H9 (cell line): ENCODE data around the gene IL1RAPL1. TPM values are rescaled to one million over a fixed set of nuclear protein-coding genes. Genes with fewer than 3 reads are reported as not detected.

ENCODE experiments used
- DNase-seq: peaks from one replicate; pipeline ENCODE4 v3.0.0-alpha.2; 2017
- H2AFZ ChIP-seq: one replicate; pipeline ENCODE4 v1.6.1; 2013; ENCODE audit warnings: mild to moderate bottlenecking, low read length, control low read depth, moderate library complexity
- H2AK5ac ChIP-seq: 2 replicates; pipeline ENCODE4 v1.6.1; 2013; ENCODE audit warnings: low read length, control low read depth, mixed read lengths; ENCODE audit not compliant: insufficient read length
- H2BK120ac ChIP-seq: one replicate; pipeline ENCODE4 v1.6.1; 2013; ENCODE audit warnings: low read depth, mild to moderate bottlenecking, low read length, control low read depth, inconsistent platforms; ENCODE audit not compliant: poor library complexity, severe bottlenecking
- H2BK12ac ChIP-seq: 2 replicates; pipeline ENCODE4 v1.6.1; 2013; ENCODE audit warnings: low read length, control low read depth, mixed read lengths, low read depth; ENCODE audit not compliant: insufficient read length
- H2BK15ac ChIP-seq: 2 replicates; pipeline ENCODE4 v1.6.1; 2013; ENCODE audit warnings: low read depth, low read length, control low read depth
- H2BK20ac ChIP-seq: one replicate; pipeline ENCODE4 v1.6.1; 2013; ENCODE audit warnings: low read depth, mild to moderate bottlenecking, low read length, control low read depth, inconsistent platforms; ENCODE audit not compliant: poor library complexity, severe bottlenecking
- H2BK5ac ChIP-seq: 2 replicates; pipeline ENCODE4 v1.6.1; 2013; ENCODE audit warnings: low read length, control low read depth, mixed read lengths; ENCODE audit not compliant: insufficient read length
- H3K14ac ChIP-seq: 2 replicates; pipeline ENCODE4 v1.6.1; 2013; ENCODE audit warnings: low read length, control low read depth; ENCODE audit not compliant: insufficient read depth
- H3K18ac ChIP-seq: 2 replicates; pipeline ENCODE4 v1.6.1; 2013; ENCODE audit warnings: low read depth, mild to moderate bottlenecking, mixed read lengths, low read length, control low read depth; ENCODE audit not compliant: insufficient read length
- H3K23ac ChIP-seq: 2 replicates; pipeline ENCODE4 v1.6.1; 2013; ENCODE audit warnings: low read length, control low read depth, mixed read lengths, low read depth; ENCODE audit not compliant: insufficient read length
- H3K23me2 ChIP-seq: 2 replicates; pipeline ENCODE4 v1.6.1; 2013; ENCODE audit warnings: low read depth, mild to moderate bottlenecking, mixed read lengths, low read length, control low read depth; ENCODE audit not compliant: insufficient read length, poor library complexity, severe bottlenecking
- H3K27ac ChIP-seq: 2 replicates; pipeline ENCODE4 v1.5.1; 2013; ENCODE audit warnings: low read length, control low read depth, mixed read lengths, low read depth; ENCODE audit not compliant: insufficient read length
- H3K27me3 ChIP-seq: 2 replicates; pipeline ENCODE4 v1.6.1; 2013; ENCODE audit warnings: low read length, control low read depth, inconsistent platforms; ENCODE audit not compliant: insufficient read depth
- H3K4ac ChIP-seq: 2 replicates; pipeline ENCODE4 v1.6.1; 2013; ENCODE audit warnings: low read depth, mild to moderate bottlenecking, control low read depth, inconsistent platforms, low read length, moderate library complexity
- H3K4me1 ChIP-seq: 2 replicates; pipeline ENCODE4 v1.6.1; 2013; ENCODE audit warnings: low read length, control low read depth, inconsistent platforms; ENCODE audit not compliant: insufficient read depth
- H3K4me2 ChIP-seq: 2 replicates; pipeline ENCODE4 v1.6.1; 2013; ENCODE audit warnings: low read length, control low read depth, mixed read lengths; ENCODE audit not compliant: insufficient read length, insufficient read depth
- H3K56ac ChIP-seq: 2 replicates; pipeline ENCODE4 v1.6.1; 2013; ENCODE audit warnings: low read depth, mild to moderate bottlenecking, mixed read lengths, low read length, control low read depth; ENCODE audit not compliant: insufficient read length
- H3K79me1 ChIP-seq: 2 replicates; pipeline ENCODE4 v1.6.1; 2013; ENCODE audit warnings: low read depth, mild to moderate bottlenecking, moderate library complexity, low read length, control low read depth, inconsistent platforms; ENCODE audit not compliant: insufficient read depth, poor library complexity, severe bottlenecking
- H3K79me2 ChIP-seq: 2 replicates; pipeline ENCODE4 v1.6.1; 2013; ENCODE audit warnings: low read length, control low read depth, inconsistent platforms; ENCODE audit not compliant: insufficient read depth
- H3K9ac ChIP-seq: 2 replicates; pipeline ENCODE4 v1.6.1; 2013; ENCODE audit warnings: low read length, control low read depth, mixed read lengths; ENCODE audit not compliant: insufficient read length; ENCODE audit errors: extremely low read depth
- H3K9me3 ChIP-seq: one replicate; pipeline ENCODE4 v1.6.1; 2013; ENCODE audit warnings: low read depth, low read length, inconsistent platforms; ENCODE audit not compliant: control insufficient read depth
- H3T11ph ChIP-seq: one replicate; pipeline ENCODE4 v1.6.1; 2013; ENCODE audit warnings: mild to moderate bottlenecking, low read length, control low read depth, inconsistent platforms
- H4K20me1 ChIP-seq: one replicate; pipeline ENCODE4 v1.6.1; 2013; ENCODE audit not compliant: control insufficient read depth, insufficient read length, insufficient read depth
- H4K5ac ChIP-seq: 2 replicates; pipeline ENCODE4 v1.6.1; 2013; ENCODE audit warnings: low read depth, mild to moderate bottlenecking, mixed read lengths, low read length, control low read depth; ENCODE audit not compliant: insufficient read length
- H4K8ac ChIP-seq: replicated peaks from 2 replicates; pipeline ENCODE4 v1.6.1; 2013; ENCODE audit warnings: low read length, control low read depth, mixed read lengths, low read depth; ENCODE audit not compliant: insufficient read length
- H4K91ac ChIP-seq: 2 replicates; pipeline ENCODE4 v1.6.1; 2013; ENCODE audit warnings: low read depth, mild to moderate bottlenecking, moderate library complexity, mixed read lengths, low read length, control low read depth; ENCODE audit not compliant: insufficient read length
- H3K27ac Mint-ChIP-seq, 3 experiments: 2 replicates in 2 of 3; 3 replicates in 1 of 3; pipeline ENCODE4 v1.8.0; 2020 to 2021; ENCODE audit warnings: mixed read lengths in 3 of 3, mild to moderate bottlenecking in 1 of 3, moderate library complexity in 1 of 3
- H3K27me3 Mint-ChIP-seq: 2 replicates; pipeline ENCODE4 v1.8.0; 2021; ENCODE audit warnings: low read depth, mild to moderate bottlenecking, moderate library complexity, mixed read lengths
- H3K36me3 Mint-ChIP-seq, 3 experiments: 2 replicates in 2 of 3; 3 replicates in 1 of 3; pipeline ENCODE4 v1.8.0; 2020 to 2021; ENCODE audit warnings: low read depth in 3 of 3, mixed read lengths in 3 of 3; ENCODE audit not compliant: insufficient read depth in 1 of 3
- H3K4me1 Mint-ChIP-seq, 2 experiments: 2 replicates each; pipeline ENCODE4 v1.8.0; 2020; ENCODE audit warnings: mixed read lengths in 2 of 2
- H3K4me3 Mint-ChIP-seq, 2 experiments: 2 replicates in 1 of 2; 3 replicates in 1 of 2; pipeline ENCODE4 v1.8.0; 2020 to 2021; ENCODE audit warnings: mild to moderate bottlenecking in 2 of 2, mixed read lengths in 2 of 2, moderate library complexity in 1 of 2
- H3K9me3 Mint-ChIP-seq, 2 experiments: 2 replicates in 1 of 2; 3 replicates in 1 of 2; pipeline ENCODE4 v1.8.0; 2020; ENCODE audit warnings: mild to moderate bottlenecking in 2 of 2, mixed read lengths in 2 of 2, moderate library complexity in 1 of 2
- WGBS: extraction: QIAGEN DNeasy Blood & Tissue Kit; methylation state at CpG from one replicate; pipeline ENCODE4 v1.1.7; 2013; ENCODE audit warnings: missing lambda C conversion rate, low lambda C conversion rate, mixed read lengths; ENCODE audit not compliant: insufficient read length; ENCODE audit errors: extremely low coverage; 5-methylcytosine and 5-hydroxymethylcytosine counted together
- total RNA-seq: library from RNA; stranded (reverse); gene quantifications from 2 replicates; pipeline ENCODE4 v1.2.1, GENCODE V29; 2021
- TF ChIP-seq, protein P1 (sequence below): fragments of 200-600 bp; sonication (generic); conservative IDR thresholded peaks from 3 replicates; pipeline ENCODE4 v1.8.0; 2021; ENCODE audit warnings: antibody characterized with exemption, mild to moderate bottlenecking

IL1RAPL1 gene
- total RNA-seq, 1 experiment from 2014 or later = 0.31 TPM

DNA sequence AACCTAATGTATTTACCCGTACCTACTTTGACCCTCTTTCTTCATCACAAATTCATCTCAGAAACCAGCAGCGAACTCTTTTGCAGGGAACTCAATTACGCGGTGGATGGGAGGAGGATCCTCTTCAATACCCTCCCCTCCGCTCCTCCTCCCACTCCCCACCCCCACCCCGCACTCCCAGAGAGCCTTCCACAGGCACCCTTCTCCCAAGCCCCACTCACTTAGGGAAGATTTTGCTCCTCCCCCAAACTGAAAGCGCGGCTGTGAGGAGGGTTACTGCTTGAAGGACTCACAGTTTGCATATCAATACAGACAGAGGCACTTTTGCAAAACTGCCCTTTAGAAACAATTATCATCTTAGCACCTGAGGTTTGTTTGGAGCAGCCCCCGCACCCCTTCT is 960 bp upstream of the IL1RAPL1 start:
- no peak overlapping the region for H3K14ac ChIP-seq
- H3K79me1 ChIP-seq = no peaks in the 10 kb centered on the region
- H3K9ac ChIP-seq = peak overlapping the region; percentile 13
- H3K27me3 Mint-ChIP-seq = peaks cover 1% of the 10 kb centered on the region; the same call in 1 of the 2 replicates
- H3K4ac ChIP-seq = no peak overlapping the region
- H3K79me2 ChIP-seq = no peaks in the 10 kb centered on the region
- no peaks in the 10 kb centered on the region for H3K27me3 ChIP-seq
- peaks cover 9% of the 10 kb centered on the region for H3K23me2 ChIP-seq
- WGBS = no CpG with 5 or more reads among the region's 9 CpGs
- no peak overlapping the region for H2AFZ ChIP-seq
- H4K20me1 ChIP-seq = no peaks in the 10 kb centered on the region
- peaks cover 3% of the 10 kb centered on the region; the same call in 1 of the 2 replicates for H3K4me1 ChIP-seq
- H3K9me3 ChIP-seq = no peaks in the 10 kb centered on the region
- H3K56ac ChIP-seq = no peak overlapping the region
- no peak overlapping the region for H2BK20ac ChIP-seq
- no peak overlapping the region for H4K5ac ChIP-seq
- H3K36me3 Mint-ChIP-seq = no peaks in the 10 kb centered on the region
- H3K18ac ChIP-seq = no peak overlapping the region
- peaks cover 28 to 40% of the 10 kb centered on the region in 2 experiments for H3K4me1 Mint-ChIP-seq
- no peak overlapping the region for H2AK5ac ChIP-seq
- TF ChIP-seq, protein P1, sequence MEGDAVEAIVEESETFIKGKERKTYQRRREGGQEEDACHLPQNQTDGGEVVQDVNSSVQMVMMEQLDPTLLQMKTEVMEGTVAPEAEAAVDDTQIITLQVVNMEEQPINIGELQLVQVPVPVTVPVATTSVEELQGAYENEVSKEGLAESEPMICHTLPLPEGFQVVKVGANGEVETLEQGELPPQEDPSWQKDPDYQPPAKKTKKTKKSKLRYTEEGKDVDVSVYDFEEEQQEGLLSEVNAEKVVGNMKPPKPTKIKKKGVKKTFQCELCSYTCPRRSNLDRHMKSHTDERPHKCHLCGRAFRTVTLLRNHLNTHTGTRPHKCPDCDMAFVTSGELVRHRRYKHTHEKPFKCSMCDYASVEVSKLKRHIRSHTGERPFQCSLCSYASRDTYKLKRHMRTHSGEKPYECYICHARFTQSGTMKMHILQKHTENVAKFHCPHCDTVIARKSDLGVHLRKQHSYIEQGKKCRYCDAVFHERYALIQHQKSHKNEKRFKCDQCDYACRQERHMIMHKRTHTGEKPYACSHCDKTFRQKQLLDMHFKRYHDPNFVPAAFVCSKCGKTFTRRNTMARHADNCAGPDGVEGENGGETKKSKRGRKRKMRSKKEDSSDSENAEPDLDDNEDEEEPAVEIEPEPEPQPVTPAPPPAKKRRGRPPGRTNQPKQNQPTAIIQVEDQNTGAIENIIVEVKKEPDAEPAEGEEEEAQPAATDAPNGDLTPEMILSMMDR = no peak
- no peak overlapping the region for H2BK15ac ChIP-seq
- peak; percentile 70 for DNase-seq
- H3T11ph ChIP-seq = no peak overlapping the region
- H3K23ac ChIP-seq = no peak overlapping the region
- H3K27ac Mint-ChIP-seq = no peak overlapping the region
- no peak overlapping the region for H4K91ac ChIP-seq
- H2BK5ac ChIP-seq = no peak overlapping the region
- no peak overlapping the region for H2BK120ac ChIP-seq
- peaks cover 0 to 29% of the 10 kb centered on the region in 2 experiments; a peak in 4 of 5 replicates for H3K9me3 Mint-ChIP-seq
- no peak overlapping the region for H4K8ac ChIP-seq
- peak overlapping the region; percentile 99 for H3K4me2 ChIP-seq
- no peak overlapping the region for H3K4me3 Mint-ChIP-seq
- no peak overlapping the region for H3K27ac ChIP-seq
- no peak overlapping the region for H2BK12ac ChIP-seq
